ENCODE measurements around the gene WDFY4.

GRCh38 chr10:48768926-48769325 lies 84.3 kb downstream of the WDFY4 start:
- no peak for TF ChIP-seq ELF4 (IDR thresholded peaks at IDR 0.05)
- TF ChIP-seq SP1 (IDR thresholded peaks at IDR 0.05) = no peak
- TF ChIP-seq SUZ12 (IDR thresholded peaks at IDR 0.05) = no peak
- TF ChIP-seq HDGF (IDR thresholded peaks at IDR 0.05; ENCODE audit: borderline replicate concordance) = no peak
- TF ChIP-seq FOXK2 (IDR thresholded peaks at IDR 0.05) = no peak
- TF ChIP-seq L3MBTL2 (conservative IDR thresholded peaks at IDR 0.05) = no peak
- TF ChIP-seq FOXA1 (IDR thresholded peaks at IDR 0.05) = no peak
- no peak for TF ChIP-seq FOXM1 (IDR thresholded peaks at IDR 0.05; ENCODE audit: borderline replicate concordance)
- TF ChIP-seq PKNOX1 (IDR thresholded peaks at IDR 0.05) = no peak
- no peak for TF ChIP-seq TARDBP (IDR thresholded peaks at IDR 0.05)
- TF ChIP-seq NFRKB (IDR thresholded peaks at IDR 0.05) = no peak
- TF ChIP-seq BHLHE40 (IDR thresholded peaks at IDR 0.05; ENCODE audit: borderline replicate concordance) = no peak

Data from HEK293T (cell line).